ENCODE measurements around the gene PCDHB13.

PCDHB13 gene

GRCh38 chr5:141258464-141258863 lies 44.7 kb downstream of the PCDHB13 start:
- POLR2A ChIA-PET (ENCODE audit: low non-redundant PET) = no interaction called here
- no peak overlapping the region for H3K27ac ChIP-seq
- TF ChIP-seq, protein P1, sequence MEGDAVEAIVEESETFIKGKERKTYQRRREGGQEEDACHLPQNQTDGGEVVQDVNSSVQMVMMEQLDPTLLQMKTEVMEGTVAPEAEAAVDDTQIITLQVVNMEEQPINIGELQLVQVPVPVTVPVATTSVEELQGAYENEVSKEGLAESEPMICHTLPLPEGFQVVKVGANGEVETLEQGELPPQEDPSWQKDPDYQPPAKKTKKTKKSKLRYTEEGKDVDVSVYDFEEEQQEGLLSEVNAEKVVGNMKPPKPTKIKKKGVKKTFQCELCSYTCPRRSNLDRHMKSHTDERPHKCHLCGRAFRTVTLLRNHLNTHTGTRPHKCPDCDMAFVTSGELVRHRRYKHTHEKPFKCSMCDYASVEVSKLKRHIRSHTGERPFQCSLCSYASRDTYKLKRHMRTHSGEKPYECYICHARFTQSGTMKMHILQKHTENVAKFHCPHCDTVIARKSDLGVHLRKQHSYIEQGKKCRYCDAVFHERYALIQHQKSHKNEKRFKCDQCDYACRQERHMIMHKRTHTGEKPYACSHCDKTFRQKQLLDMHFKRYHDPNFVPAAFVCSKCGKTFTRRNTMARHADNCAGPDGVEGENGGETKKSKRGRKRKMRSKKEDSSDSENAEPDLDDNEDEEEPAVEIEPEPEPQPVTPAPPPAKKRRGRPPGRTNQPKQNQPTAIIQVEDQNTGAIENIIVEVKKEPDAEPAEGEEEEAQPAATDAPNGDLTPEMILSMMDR (conservative IDR thresholded peaks at IDR 0.05; ENCODE audit: low read depth) = 0 out of 2 replicates have a peak, but pooled peaks have one; percentile 12
- no peak for DNase-seq (ENCODE audit: low spot score)
- CTCF ChIA-PET = interaction anchor here (0.5 to 0.6 kb wide), 2 partner anchors 14 to 57 kb away, joined by 3 read pairs; no protein-coding TSS in a partner anchor

GRCh38 chr5:141258948-141259347 lies 45.2 kb downstream of the PCDHB13 start:
- POLR2A ChIA-PET (ENCODE audit: low non-redundant PET) = no interaction called here
- H3K27ac ChIP-seq = no peak overlapping the region
- CTCF ChIA-PET = no interaction called here
- TF ChIP-seq, protein P1 (conservative IDR thresholded peaks at IDR 0.05; ENCODE audit: low read depth) = no peak
- DNase-seq (ENCODE audit: low spot score) = no peak

DNA sequence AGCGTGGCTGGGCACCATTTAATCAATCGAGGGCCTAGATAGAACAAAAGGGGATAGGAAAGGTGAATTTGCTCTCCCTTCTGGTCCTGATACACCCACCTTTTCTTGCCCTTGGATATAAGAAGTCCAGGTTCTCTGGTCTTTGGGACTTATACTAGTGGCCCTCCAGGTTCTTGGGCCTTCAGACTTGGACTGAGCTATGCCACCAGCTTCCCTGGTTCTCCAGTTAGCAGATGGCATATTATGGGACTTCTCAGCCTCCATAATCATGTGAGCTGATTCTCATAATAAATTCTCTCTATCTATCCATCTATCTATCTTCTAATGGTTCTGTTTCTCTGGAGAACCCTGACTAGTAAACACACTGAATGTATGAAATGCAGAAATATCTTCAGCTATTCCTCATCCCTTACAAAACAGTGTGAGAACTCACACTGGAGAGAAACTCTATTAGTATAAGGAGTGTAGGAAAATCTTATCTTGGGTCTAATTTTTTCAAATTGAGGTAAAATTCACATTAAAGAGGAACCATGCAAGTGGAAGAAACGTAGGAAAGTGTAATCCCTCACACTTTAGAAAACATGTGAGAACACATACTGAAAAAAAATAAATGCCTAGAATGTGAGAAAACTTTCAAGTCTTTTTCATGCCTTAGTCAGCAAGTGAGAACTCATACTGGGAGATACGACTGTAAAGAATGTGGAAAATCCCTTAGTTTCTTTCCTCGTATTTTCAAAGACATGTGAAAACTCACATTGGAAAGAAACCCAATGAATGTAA lies 46.9 kb downstream of the PCDHB13 start:
- ChIA-PET CTCF (interaction anchor here (0.7 kb wide), 1 partner anchor 128 kb away, joined by 3 read pairs; no protein-coding TSS in a partner anchor), POLR2A (ENCODE audit: low non-redundant PET) (no interaction called here)
- H3K27ac ChIP-seq = no peak overlapping the region
- DNase-seq (ENCODE audit: low spot score) = no peak
- TF ChIP-seq, protein P1 (conservative IDR thresholded peaks at IDR 0.05; ENCODE audit: low read depth) = no peak

DNA sequence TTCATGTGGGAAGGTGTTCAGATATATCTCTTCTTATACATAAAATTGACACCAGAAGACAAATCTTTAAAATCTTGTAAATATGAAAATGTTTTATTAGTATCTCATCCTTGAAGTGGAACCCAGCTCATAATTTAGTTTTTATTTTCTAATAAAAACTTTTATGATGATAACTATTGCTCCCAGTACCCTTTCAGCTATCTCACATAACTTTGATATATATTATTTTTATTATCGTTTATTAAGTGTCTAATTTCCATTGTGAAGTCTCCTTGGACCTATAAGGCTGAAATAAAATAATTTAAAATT lies 47.5 kb downstream of the PCDHB13 start:
- CTCF ChIA-PET = interaction anchor here (0.7 kb wide), 1 partner anchor 129 kb away, joined by 3 read pairs; no protein-coding TSS in a partner anchor
- no peak for DNase-seq (ENCODE audit: low spot score)
- POLR2A ChIA-PET (ENCODE audit: low non-redundant PET) = no interaction called here
- TF ChIP-seq, protein P1 (conservative IDR thresholded peaks at IDR 0.05; ENCODE audit: low read depth) = no peak
- no peak overlapping the region for H3K27ac ChIP-seq

Measured in RWPE1 (cell line).